ENCODE data around the gene SRA1. TPM values are rescaled to one million over a fixed set of nuclear protein-coding genes. Genes with fewer than 3 reads are reported as not detected.

SRA1 gene
- total RNA-seq, 1 experiment from 2014 or later, result 48.6 TPM

DNA sequence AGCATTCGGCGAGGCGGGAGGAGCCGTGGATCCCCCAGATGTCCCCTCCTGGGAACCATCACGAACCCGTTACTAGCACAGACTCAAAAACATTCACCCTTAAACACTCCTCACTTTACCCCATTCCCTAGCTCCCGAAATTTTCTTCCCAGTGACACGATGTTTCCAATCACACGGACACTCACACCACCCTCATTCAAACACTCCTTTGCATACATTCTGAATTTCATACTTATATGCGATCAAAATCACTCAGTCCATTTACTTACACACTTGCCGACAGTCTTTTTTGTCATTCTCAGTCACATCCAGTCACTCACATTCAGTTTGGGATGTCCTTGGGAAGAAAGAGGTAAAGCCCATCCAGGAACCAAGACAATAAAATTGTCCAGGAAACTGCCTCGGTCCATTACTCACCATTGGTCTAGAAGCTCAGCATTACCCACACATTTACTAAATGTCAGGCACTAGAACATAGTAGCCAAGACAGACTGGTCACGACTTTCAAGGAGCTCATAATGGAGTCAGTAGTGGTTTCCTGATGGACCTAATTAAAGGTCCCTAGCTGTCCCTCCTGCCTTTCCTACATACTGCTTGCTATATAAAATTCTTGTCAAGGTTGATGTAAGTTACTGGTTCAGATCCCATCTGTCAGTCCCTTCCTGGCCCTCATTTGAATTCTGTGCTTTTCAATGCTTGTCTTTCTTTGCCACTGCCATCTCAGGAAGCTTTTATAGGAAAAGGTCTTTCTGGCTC, 7.9 kb upstream of the SRA1 start:
- no peak for ATAC-seq

DNA sequence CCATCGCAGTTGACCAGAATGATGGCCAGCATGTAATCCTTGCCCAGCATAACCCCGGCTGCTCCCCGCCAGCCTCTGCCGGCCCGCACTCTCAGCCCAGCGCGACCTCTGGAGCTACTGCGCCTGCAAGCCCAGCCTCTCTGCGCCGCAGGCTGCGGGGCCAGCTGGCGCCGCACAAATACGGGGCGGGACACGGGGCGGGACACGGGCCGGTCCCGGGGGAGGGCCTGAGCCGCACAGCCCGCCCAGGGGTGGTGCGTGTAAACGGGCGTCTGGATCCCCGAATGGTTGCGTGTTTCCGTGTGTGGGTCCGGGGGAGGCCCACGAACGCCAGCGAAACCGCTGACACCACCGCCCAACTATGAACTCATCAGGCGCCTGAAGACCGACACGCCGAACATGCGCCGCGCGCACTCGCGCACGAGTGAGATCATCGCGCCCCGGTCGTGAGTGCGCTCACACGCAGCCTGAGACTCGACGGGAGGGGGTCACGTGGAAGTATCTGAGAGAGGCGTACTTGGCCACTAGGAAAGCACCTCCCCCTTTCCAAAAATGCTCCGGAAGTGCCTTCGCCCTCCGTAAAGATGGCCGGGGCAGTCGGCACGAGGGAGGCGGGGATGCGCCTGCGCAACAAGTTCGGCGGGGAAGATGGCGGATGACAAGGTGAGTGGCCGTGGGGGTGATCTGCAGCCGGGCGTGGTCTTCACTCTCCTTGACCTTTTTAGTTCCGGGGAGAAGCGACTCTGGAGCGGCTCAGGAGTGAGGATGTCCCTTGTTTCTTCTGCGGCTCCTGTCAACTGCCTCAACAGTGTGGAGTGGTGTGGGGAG, 7.1 kb upstream of the SRA1 start, which contains the start of the genes APBB3 and SLC35A4:
APBB3 (minus strand) TSS at position 403 of the 828 bp plus-strand sequence; CDS start at position 50, 353 bp downstream.
SLC35A4 (plus strand) TSS at position 633 of the 828 bp plus-strand sequence. CDS start 2,342 bp downstream, outside the sequence.
- Histone ChIP-seq H3K9me3 (ENCODE audit: low read length) (no peaks in the 10 kb centered on the region), H3K36me3 (ENCODE audit: low read depth, low read length) (peaks cover 13% of the 10 kb centered on the region; the same call in 1 of the 2 replicates), H2AFZ (ENCODE audit: low read length) (peak within 1 kb of the TSS; percentile 81), H3K27me3 (ENCODE audit: low read length) (no peaks in the 10 kb centered on the region), H3K9me2 (replicated peaks; ENCODE audit: low read length) (no peaks in the 10 kb centered on the region), H3K9ac (ENCODE audit: low read length) (peak within 1 kb of the TSS; percentile 92), H3K4me1 (ENCODE audit: insufficient read depth, low read length) (peaks cover 21% of the 10 kb centered on the region), H4K20me1 (ENCODE audit: low read length) (no peaks in the 10 kb centered on the region), H3K79me2 (ENCODE audit: low read length) (peaks cover 36% of the 10 kb centered on the region), H3K27ac (ENCODE audit: low read length) (peak within 1 kb of the TSS; percentile 64), H3F3A (ENCODE audit: low read length, unreplicated experiment) (no peaks in the 10 kb centered on the region), H3K4me2 (ENCODE audit: low read length) (peak within 1 kb of the TSS; percentile 94), H3K4me3 (ENCODE audit: low read length) (peak within 1 kb of the TSS; percentile 82)
- ATAC-seq (peak; percentile 89), DNase-seq (peak; percentile 98)
- ChIA-PET CTCF (no interaction called here), POLR2A (ENCODE audit: unreplicated experiment) (interaction anchor here (0.5 to 0.6 kb wide), 2 partner anchors 83 to 1060 kb away, joined by 5 to 6 read pairs; partner anchors contain the start of gene IK)
- BruUV-seq (replicated peaks), result no TSS peak
- intact Hi-C loops (cut with micrococcal nuclease), result loop anchor here (2.0 kb wide), 1 partner anchor 74 kb away; the partner anchor contains the start of gene TMCO6
- TF ChIP-seq EZH2 (IDR thresholded peaks at IDR 0.05; ENCODE audit: low read length, unreplicated experiment), result no peak
- no peak for TF ChIP-seq EZH2phosphoT487 (IDR thresholded peaks at IDR 0.05; ENCODE audit: borderline replicate concordance, low read length)
- TF ChIP-seq, protein P1, sequence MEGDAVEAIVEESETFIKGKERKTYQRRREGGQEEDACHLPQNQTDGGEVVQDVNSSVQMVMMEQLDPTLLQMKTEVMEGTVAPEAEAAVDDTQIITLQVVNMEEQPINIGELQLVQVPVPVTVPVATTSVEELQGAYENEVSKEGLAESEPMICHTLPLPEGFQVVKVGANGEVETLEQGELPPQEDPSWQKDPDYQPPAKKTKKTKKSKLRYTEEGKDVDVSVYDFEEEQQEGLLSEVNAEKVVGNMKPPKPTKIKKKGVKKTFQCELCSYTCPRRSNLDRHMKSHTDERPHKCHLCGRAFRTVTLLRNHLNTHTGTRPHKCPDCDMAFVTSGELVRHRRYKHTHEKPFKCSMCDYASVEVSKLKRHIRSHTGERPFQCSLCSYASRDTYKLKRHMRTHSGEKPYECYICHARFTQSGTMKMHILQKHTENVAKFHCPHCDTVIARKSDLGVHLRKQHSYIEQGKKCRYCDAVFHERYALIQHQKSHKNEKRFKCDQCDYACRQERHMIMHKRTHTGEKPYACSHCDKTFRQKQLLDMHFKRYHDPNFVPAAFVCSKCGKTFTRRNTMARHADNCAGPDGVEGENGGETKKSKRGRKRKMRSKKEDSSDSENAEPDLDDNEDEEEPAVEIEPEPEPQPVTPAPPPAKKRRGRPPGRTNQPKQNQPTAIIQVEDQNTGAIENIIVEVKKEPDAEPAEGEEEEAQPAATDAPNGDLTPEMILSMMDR (conservative IDR thresholded peaks at IDR 0.05; ENCODE audit: low read depth, low read length), result no peak

More for the DNA sequence above, 7.9 kb upstream of the SRA1 start:
- TF ChIP-seq, protein P1 (conservative IDR thresholded peaks at IDR 0.05; ENCODE audit: low read depth, low read length), result no peak
- TF ChIP-seq EZH2 (IDR thresholded peaks at IDR 0.05; ENCODE audit: low read length, unreplicated experiment), result no peak
- no peak for TF ChIP-seq EZH2phosphoT487 (IDR thresholded peaks at IDR 0.05; ENCODE audit: borderline replicate concordance, low read length)
- Histone ChIP-seq H3K79me2 (ENCODE audit: low read length) (peaks cover 36% of the 10 kb centered on the region), H3K4me1 (ENCODE audit: insufficient read depth, low read length) (peaks cover 21% of the 10 kb centered on the region), H3K4me2 (ENCODE audit: low read length) (peak overlapping the region; percentile 94), H3K36me3 (ENCODE audit: low read depth, low read length) (peaks cover 13% of the 10 kb centered on the region; the same call in 1 of the 2 replicates), H3K9me2 (replicated peaks; ENCODE audit: low read length) (no peaks in the 10 kb centered on the region), H3K9me3 (ENCODE audit: low read length) (no peaks in the 10 kb centered on the region), H4K20me1 (ENCODE audit: low read length) (no peaks in the 10 kb centered on the region), H3F3A (ENCODE audit: low read length, unreplicated experiment) (no peaks in the 10 kb centered on the region), H3K4me3 (ENCODE audit: low read length) (peak overlapping the region; percentile 82), H3K9ac (ENCODE audit: low read length) (peak overlapping the region; percentile 92), H2AFZ (ENCODE audit: low read length) (peak overlapping the region; percentile 81), H3K27ac (ENCODE audit: low read length) (peak overlapping the region; percentile 64), H3K27me3 (ENCODE audit: low read length) (no peaks in the 10 kb centered on the region)
- intact Hi-C loops (cut with micrococcal nuclease), result loop anchor here (2.0 kb wide), 1 partner anchor 74 kb away; the partner anchor contains the start of gene TMCO6
- BruUV-seq (replicated peaks), result TSS peak; percentile 64
- ChIA-PET POLR2A (ENCODE audit: unreplicated experiment) (interaction anchor here (0.5 kb wide), 1 partner anchor 15 kb away, joined by 4 read pairs; no protein-coding TSS in a partner anchor), CTCF (interaction anchor here (1.0 kb wide), 1 partner anchor 219 kb away, joined by 3 read pairs; the partner anchor contains the start of gene HBEGF)
- peak; percentile 35 for DNase-seq
